Lower leg skin (tissue), 4 donors: ENCODE results near the gene UAP1. TPM values are rescaled to one million over a fixed set of nuclear protein-coding genes. Genes with fewer than 3 reads are reported as not detected.

ENCODE experiments used
- DNase-seq, 2 donors: peaks; one replicate each; pipeline ENCODE4 v3.0.0-alpha.2; 2019; ENCODE audit warnings: low spot score in 2 of 2
- H3K4me3 ChIP-seq: fragments of 200-600 bp; sonication (generic); 2 replicates; pipeline ENCODE4 v1.5.1; 2017; ENCODE audit warnings: mild to moderate bottlenecking, low read depth; ENCODE audit not compliant: poor library complexity, severe bottlenecking
- CTCF ChIP-seq, 3 donors: fragments of 450-650 bp; IDR thresholded peaks; one replicate each; pipeline ENCODE4 v1.5.1; 2016; ENCODE audit warnings: antibody characterized with exemption in 3 of 3, mild to moderate bottlenecking in 3 of 3, moderate library complexity in 2 of 3
- POLR2A ChIP-seq, 2 donors: fragments of 450-650 bp; IDR thresholded peaks; one replicate each; pipeline ENCODE4 v1.6.1; 2016 to 2017; ENCODE audit warnings: antibody characterized with exemption in 2 of 2, mild to moderate bottlenecking in 1 of 2, moderate library complexity in 1 of 2
- WGBS, 2 donors: methylation state at CpG; one replicate each; pipeline ENCODE4 v1.1.5; 2018; 5-methylcytosine and 5-hydroxymethylcytosine counted together
- intact Hi-C: fragments of 100-400 bp; cut with DNase I; formaldehyde crosslinking; loops from one replicate; pipeline ENCODE4 v1.15.0; 2023; ENCODE audit warnings: low total_unique reads
- total RNA-seq, 4 donors: library from RNA; depleted of rRNA; stranded (reverse); fragments of >200 nt; gene quantifications; one replicate each; pipeline ENCODE4 v1.1.0, GENCODE V29; 2016

Gene UAP1
- 10 to 100 TPM; 29.6 to 40.0 (median 31.3) TPM for total RNA-seq

GRCh38 chr1:162561616-162562469 lies at the start of gene UAP1:
Gene UAP1 (plus strand): TSS chr1:162561722. CDS start chr1:162566069, 4,347 bp downstream.
- intact Hi-C loops: no loop called here
- peak in 1 of 2 donors; percentile 91 for DNase-seq
- peak within 1 kb of the TSS; percentile 64 for H3K4me3 ChIP-seq
- 1 to 2% methylated on average over 10 to 47 of the region's 69 CpGs for WGBS, 2 donors
- TF ChIP-seq CTCF (IDR thresholded peaks at IDR 0.05) (no peak), POLR2A (IDR thresholded peaks at IDR 0.05) (peak in 1 of 2 donors; percentile 84)

GRCh38 chr1:162527314-162527713 lies 34.2 kb upstream of the UAP1 start:
- no peak for DNase-seq
- no peak overlapping the region for H3K4me3 ChIP-seq
- intact Hi-C loops: no loop called here
- TF ChIP-seq POLR2A (IDR thresholded peaks at IDR 0.05) (no peak), CTCF (IDR thresholded peaks at IDR 0.05) (no peak)

DNA sequence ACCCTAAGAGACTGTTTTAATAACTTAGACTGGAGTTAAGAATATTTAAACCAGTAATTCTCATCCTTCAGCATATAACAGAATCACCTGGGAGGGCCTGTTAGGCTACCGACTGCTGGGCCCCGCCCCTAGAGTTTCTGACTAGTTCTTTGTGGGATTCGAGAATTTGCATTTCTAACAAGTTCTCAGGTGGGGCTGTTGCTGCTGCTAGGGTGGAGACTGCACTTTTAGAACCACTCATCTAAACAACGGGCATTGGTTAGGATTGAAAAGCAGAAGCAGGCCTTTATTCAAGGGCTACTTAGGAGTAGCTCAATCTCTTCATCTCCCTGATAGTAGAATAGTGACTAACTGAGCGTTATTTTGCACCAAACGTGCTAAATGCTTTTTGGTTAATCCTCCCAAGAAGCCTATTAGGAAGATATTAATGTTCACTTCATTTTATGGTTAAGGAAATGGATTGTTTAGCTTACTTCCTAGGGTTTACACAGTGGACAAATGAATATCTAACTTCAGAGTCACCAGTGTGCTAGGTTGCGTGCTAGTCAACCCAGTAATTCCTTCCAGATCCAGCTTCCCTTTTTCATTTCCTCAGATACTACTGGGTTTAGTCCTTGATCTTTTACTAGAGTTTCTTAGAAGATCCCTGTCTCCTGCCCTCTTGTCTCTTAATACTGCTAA lies 31.1 kb upstream of the UAP1 start:
- no peak for TF ChIP-seq CTCF (IDR thresholded peaks at IDR 0.05)
- TF ChIP-seq POLR2A (IDR thresholded peaks at IDR 0.05): no peak
- H3K4me3 ChIP-seq: no peak overlapping the region
- 53 to 66% methylated on average over 7 of the region's 7 CpGs for whole genome bisulfite sequencing, 2 donors
- no peak for DNase-seq
- intact Hi-C loops: no loop called here

DNA sequence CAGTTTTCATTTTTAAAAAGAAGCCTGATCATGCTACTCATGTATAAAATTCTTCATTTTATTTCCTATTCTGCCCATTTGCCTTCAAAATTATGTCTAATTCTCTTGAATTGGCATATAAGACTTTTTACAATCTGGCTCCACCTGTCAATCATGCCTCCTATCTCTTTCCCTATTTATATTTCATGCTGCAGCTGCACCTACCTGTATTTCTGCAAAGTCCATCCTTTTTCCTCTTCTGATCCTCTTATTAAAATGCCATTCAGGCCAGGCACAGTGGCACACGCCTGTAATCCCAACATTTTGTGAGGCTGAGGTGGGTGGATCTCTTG lies 30.6 kb upstream of the UAP1 start:
- TF ChIP-seq CTCF (IDR thresholded peaks at IDR 0.05): no peak
- no peak for TF ChIP-seq POLR2A (IDR thresholded peaks at IDR 0.05)
- no peak overlapping the region for H3K4me3 ChIP-seq
- intact Hi-C loops: no loop called here
- 96% methylated on average over 1 of the region's 1 CpG for WGBS, 2 donors
- DNase-seq: no peak

- 42 to 57% methylated on average over 1 of the region's 1 CpG for WGBS, 2 donors
- intact Hi-C loops: no loop called here
- no peak overlapping the region for H3K4me3 ChIP-seq
- TF ChIP-seq POLR2A (IDR thresholded peaks at IDR 0.05) (no peak), CTCF (IDR thresholded peaks at IDR 0.05) (no peak)
- no peak for DNase-seq
Observed at GRCh38 chr1:162535501-162535900, 26.0 kb upstream of the UAP1 start.
